Small intestine (tissue), 7 donors: ENCODE data around the gene C12orf75. TPM values are rescaled to one million over a fixed set of nuclear protein-coding genes. Genes with fewer than 3 reads are reported as not detected.

Experiments
- DNase-seq, 2 donors: peaks; one replicate each; pipeline versions ENCODE4 v3.0.0 to v3.0.0-alpha.2; 2013
- FAIRE-seq: peaks from 2 replicates; lab custom pipeline; 2012; peaks lifted over from hg19 to GRCh38; lab: Jason Lieb, UNC
- H3K27ac ChIP-seq, 3 donors: one replicate each; pipeline ENCODE4 v1.5.1; 2013; ENCODE audit warnings: low read length in 2 of 3, mild to moderate bottlenecking in 2 of 3, control low read depth in 1 of 3, inconsistent platforms in 1 of 3, low read depth in 1 of 3, moderate library complexity in 1 of 3
- H3K27me3 ChIP-seq, 3 donors: one replicate each; pipeline ENCODE4 v1.6.1; 2013; ENCODE audit warnings: low read length in 3 of 3, inconsistent platforms in 1 of 3; ENCODE audit not compliant: control insufficient read depth in 3 of 3, insufficient read depth in 3 of 3
- H3K36me3 ChIP-seq, 3 donors: one replicate each; pipeline ENCODE4 v1.6.1; 2013; ENCODE audit warnings: low read length in 3 of 3, inconsistent platforms in 1 of 3, low read depth in 1 of 3, mild to moderate bottlenecking in 1 of 3, moderate library complexity in 1 of 3; ENCODE audit not compliant: control insufficient read depth in 3 of 3, insufficient read depth in 2 of 3
- H3K4me1 ChIP-seq, 3 donors: one replicate each; pipeline ENCODE4 v1.6.1; 2013; ENCODE audit warnings: low read length in 2 of 3, inconsistent platforms in 1 of 3, low read depth in 1 of 3, mild to moderate bottlenecking in 1 of 3, moderate library complexity in 1 of 3; ENCODE audit not compliant: control insufficient read depth in 3 of 3, insufficient read depth in 2 of 3
- H3K4me3 ChIP-seq, 3 donors: one replicate each; pipeline ENCODE4 v1.5.1; 2013; ENCODE audit warnings: low read length in 3 of 3, control low read depth in 1 of 3, inconsistent platforms in 1 of 3, low read depth in 1 of 3, mild to moderate bottlenecking in 1 of 3, moderate library complexity in 1 of 3
- H3K9me3 ChIP-seq, 2 donors: one replicate each; pipeline ENCODE4 v1.6.1; 2013; ENCODE audit warnings: low read depth in 1 of 2, low read length in 1 of 2; ENCODE audit not compliant: control insufficient read depth in 2 of 2, insufficient read depth in 1 of 2
- WGBS, 3 donors: extraction: QIAGEN DNeasy Blood & Tissue Kit; methylation state at CpG; one replicate each; pipeline ENCODE4 v1.1.7; 2013; 5-methylcytosine and 5-hydroxymethylcytosine counted together
- polyA plus RNA-seq, 4 donors: library from polyadenylated mRNA; stranded (reverse) in 3 of 4; unstranded in 1 of 4; fragments of 200-250 nt in 3 of 4; fragments of 120-200 nt in 1 of 4; gene quantifications; one replicate each; pipeline versions ENCODE4 v1.2.1 to v1.2.3, GENCODE V29; 2013
- donor health status: healthy with polysubstance abuse.
- donor health status: control.
- donor health status: control.
- donor health status: Bipolar disorder and iron deficiency.
- donor health status: healthy.

C12orf75 gene
- polyA plus RNA-seq, 4 donors: 14.2 to 44.7 (median 36.0) TPM

DNA sequence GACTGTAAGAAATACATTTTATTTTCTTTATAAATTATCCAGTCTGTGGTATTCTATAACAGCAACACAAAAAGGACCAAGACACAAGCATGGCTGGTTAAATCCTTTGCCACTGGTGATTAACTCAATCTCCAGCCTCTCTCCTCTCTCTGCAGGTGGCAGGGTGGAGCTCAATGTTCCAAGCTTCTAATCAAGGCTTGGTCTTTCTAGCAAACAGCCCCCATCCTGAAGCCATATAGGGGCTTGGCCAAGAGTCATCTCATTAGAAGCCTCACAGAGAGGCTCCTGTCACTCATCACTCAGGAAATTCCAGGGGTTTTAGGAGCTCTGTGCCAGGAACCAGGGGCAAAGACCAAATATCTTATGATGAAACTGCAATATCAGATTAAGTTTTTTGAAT is 12.0 kb downstream of the C12orf75 start:
- Histone ChIP-seq H3K36me3 (peaks cover 0 to 7% (median 0%) of the 10 kb centered on the region in 3 donors), H3K4me3 (no peak overlapping the region), H3K4me1 (no peaks in the 10 kb centered on the region), H3K27me3 (no peaks in the 10 kb centered on the region), H3K9me3 (peaks cover 0 to 11% of the 10 kb centered on the region in 2 donors), H3K27ac (no peak overlapping the region)
- no peak for FAIRE-seq
- DNase-seq: no peak

DNA sequence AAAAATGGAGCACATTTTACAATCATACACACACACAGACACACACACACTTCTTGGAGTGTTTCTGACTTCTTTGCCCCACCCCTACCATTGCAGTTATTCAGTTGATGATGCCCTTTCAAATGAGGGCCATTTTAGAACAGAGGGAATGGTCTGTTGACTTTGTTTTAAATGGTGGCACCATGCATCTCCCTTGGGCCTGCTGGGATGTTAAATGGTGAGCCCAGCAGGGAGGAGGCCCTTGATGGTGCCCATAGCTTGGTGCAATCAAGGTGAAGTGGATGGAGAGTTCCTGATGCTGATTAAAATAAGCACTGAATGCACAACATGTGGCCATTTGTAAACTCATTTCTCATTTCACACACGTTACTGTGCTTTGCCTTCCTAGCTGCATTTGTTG is 13.3 kb downstream of the C12orf75 start:
- H3K27me3 ChIP-seq: no peaks in the 10 kb centered on the region

DNA sequence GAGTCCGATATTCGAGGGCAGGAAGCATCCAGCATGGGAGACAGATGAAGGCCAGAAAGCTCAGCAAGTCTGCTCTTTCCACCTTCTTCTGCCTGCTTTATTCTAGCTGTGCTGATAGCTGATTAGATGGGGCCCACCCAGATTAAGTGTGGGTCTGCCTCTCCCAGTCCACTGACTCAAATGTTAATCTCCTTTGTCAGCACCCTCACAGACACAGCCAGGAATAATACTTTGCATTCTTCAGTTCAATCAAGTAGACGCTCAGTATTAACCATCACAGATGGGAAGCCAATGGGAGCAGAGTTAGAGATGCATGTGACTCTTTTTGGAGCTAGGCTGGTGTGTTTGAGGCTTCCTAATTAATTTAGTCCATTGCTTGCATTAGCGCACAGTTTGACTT is 17.0 kb downstream of the C12orf75 start:
- 84 to 97% (median 96%) methylated on average over 4 of the region's 4 CpGs for WGBS, 3 donors

More for the DNA sequence above, 13.3 kb downstream of the C12orf75 start:
- H3K4me1 ChIP-seq: no peaks in the 10 kb centered on the region
- peaks cover 0 to 11% of the 10 kb centered on the region in 2 donors for H3K9me3 ChIP-seq
- no peak for DNase-seq
- peaks cover 0 to 3% (median 0%) of the 10 kb centered on the region in 3 donors for H3K36me3 ChIP-seq
- no peak for FAIRE-seq
- H3K4me3 ChIP-seq: no peak overlapping the region
- H3K27ac ChIP-seq: no peak overlapping the region
- WGBS, 3 donors: 92 to 100% (median 94%) methylated on average over 1 of the region's 1 CpG

DNA sequence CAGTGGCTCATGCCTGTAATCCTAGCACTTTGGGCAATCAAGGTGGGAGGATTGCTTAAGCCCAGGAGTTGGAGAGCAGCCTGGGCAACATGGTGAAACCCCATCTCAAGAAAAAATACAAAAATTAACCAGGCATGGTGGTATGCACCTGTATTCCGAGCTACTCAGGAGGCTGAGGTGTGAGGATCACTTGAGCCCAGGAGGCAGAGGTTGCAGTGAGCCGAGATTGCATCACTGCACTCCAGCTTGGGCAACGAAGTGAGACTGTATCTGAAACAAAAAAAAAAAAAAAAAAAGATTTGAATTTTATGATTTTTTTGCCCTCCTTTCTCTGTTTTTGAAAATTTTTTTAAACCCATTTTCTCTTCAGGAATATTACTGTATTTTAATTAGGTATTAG is 17.7 kb downstream of the C12orf75 start:
- Histone ChIP-seq H3K4me3 (no peak overlapping the region), H3K27ac (no peak overlapping the region), H3K36me3 (peaks cover 0 to 5% (median 0%) of the 10 kb centered on the region in 3 donors), H3K27me3 (no peaks in the 10 kb centered on the region), H3K4me1 (peaks cover 0 to 2% (median 0%) of the 10 kb centered on the region in 3 donors), H3K9me3 (no peaks in the 10 kb centered on the region)
- FAIRE-seq: no peak
- DNase-seq: no peak
- 94 to 98% (median 95%) methylated on average over 3 of the region's 3 CpGs for WGBS, 3 donors

More for the DNA sequence above, 17.0 kb downstream of the C12orf75 start:
- FAIRE-seq (no peak), DNase-seq (no peak)
- Histone ChIP-seq H3K4me1 (no peaks in the 10 kb centered on the region), H3K27me3 (no peaks in the 10 kb centered on the region), H3K27ac (no peak overlapping the region), H3K4me3 (no peak overlapping the region), H3K36me3 (peaks cover 0 to 5% (median 0%) of the 10 kb centered on the region in 3 donors), H3K9me3 (no peaks in the 10 kb centered on the region)

DNA sequence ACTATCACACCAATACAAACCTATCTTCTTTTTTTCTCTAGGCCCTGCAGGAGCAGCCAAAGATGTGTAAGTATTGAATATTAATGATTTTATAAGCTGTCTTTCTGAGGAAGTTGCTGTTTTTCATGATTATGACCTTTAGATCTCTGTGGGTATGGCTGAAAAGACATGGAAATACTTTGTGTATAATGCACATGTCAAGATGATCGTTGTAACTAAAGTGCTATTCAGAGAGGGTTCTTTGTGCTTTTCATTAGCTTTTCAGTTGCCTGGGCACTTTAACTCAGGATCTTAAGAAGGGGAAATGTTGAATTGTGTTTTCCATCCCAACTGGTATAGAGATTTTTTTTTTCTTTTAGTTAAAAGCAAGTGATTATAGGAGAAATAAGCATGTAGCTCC is 18.1 kb downstream of the C12orf75 start:
- 74 to 83% (median 77%) methylated on average over 1 of the region's 1 CpG for WGBS, 3 donors
- H3K4me3 ChIP-seq: no peak overlapping the region
- peaks cover 0 to 5% (median 0%) of the 10 kb centered on the region in 3 donors for H3K36me3 ChIP-seq
- peaks cover 0 to 2% (median 0%) of the 10 kb centered on the region in 3 donors for H3K4me1 ChIP-seq
- no peak overlapping the region for H3K27ac ChIP-seq
- FAIRE-seq: no peak
- no peak for DNase-seq
- no peaks in the 10 kb centered on the region for H3K27me3 ChIP-seq
- H3K9me3 ChIP-seq: no peaks in the 10 kb centered on the region

DNA sequence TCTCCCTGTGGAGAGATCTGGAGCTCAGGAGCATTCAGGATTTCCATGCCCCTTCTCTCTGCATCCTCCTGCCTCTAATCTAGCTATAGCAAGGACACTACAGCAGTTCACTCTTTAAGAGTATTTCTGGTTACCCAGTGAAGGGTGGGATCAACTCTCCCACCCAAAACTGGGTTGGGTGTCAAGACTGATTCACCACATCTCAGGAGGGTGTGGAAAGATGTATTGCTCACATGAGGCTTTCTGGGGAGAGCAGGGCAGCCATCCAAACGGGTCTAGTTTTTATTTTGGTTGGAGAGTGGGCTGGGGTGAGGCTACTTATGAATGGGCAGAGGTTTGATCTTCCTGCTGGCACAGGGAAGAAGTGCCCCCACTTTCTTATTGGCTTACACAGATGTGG is 18.6 kb downstream of the C12orf75 start:
- Histone ChIP-seq H3K27me3 (no peaks in the 10 kb centered on the region), H3K4me1 (peaks cover 0 to 2% (median 0%) of the 10 kb centered on the region in 3 donors), H3K27ac (no peak overlapping the region), H3K4me3 (no peak overlapping the region), H3K9me3 (no peaks in the 10 kb centered on the region), H3K36me3 (peaks cover 0 to 5% (median 0%) of the 10 kb centered on the region in 3 donors)
- FAIRE-seq: no peak
- no peak for DNase-seq
- WGBS, 3 donors: 55 to 73% (median 56%) methylated on average over 1 of the region's 1 CpG

DNA sequence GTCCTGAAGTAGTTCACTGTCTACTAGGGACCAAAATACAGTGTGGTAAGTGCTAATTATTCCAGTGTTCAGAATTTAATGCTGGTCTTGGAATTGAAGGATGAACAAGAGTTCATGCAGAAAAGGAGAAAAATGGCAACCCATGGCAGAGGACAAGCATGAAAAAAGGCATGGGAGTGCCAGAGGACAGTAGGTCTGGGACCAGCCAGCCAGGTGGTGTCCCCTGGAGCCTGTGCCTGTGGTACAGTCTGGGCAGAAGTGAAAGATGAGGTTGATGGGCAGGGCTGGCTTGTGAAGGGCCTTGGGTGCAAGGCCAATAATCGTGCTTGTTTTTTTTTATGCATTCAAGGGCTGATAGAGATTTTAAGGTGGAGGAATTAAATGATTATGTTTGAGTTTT is 21.0 kb downstream of the C12orf75 start:
- Histone ChIP-seq H3K27me3 (no peaks in the 10 kb centered on the region), H3K27ac (no peak overlapping the region), H3K4me1 (peaks cover 0 to 2% (median 0%) of the 10 kb centered on the region in 3 donors), H3K9me3 (no peaks in the 10 kb centered on the region), H3K4me3 (no peak overlapping the region), H3K36me3 (peaks cover 0 to 3% (median 0%) of the 10 kb centered on the region in 3 donors)
- DNase-seq: no peak
- 53 to 81% (median 79%) methylated on average over 1 of the region's 1 CpG for WGBS, 3 donors
- FAIRE-seq: no peak

DNA sequence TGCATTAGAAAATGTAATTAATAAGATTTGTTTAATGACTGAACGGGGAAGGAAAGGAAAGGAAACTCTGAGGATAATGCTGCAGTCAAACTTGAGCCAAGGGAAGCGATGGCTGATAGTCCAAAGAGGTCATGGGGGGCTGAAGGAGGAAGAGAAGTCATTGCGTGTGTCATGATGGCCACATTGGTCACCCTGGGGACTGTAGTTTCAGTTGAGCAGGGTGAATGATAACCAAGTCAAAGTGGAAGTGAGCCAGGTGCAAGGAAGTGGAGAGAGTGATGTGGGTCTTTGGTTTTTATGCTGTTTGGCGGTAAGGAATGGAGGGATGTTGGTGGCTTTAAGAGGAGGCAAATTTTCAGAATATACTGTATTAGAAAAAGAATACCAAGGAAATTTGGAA is 21.6 kb downstream of the C12orf75 start:
- 81 to 93% (median 88%) methylated on average over 4 of the region's 4 CpGs for WGBS, 3 donors

More for the DNA sequence above, 21.6 kb downstream of the C12orf75 start:
- H3K36me3 ChIP-seq: peaks cover 0 to 3% (median 0%) of the 10 kb centered on the region in 3 donors
- no peak for FAIRE-seq
- H3K9me3 ChIP-seq: no peaks in the 10 kb centered on the region
- DNase-seq: no peak
- no peaks in the 10 kb centered on the region for H3K27me3 ChIP-seq
- no peak overlapping the region for H3K27ac ChIP-seq
- H3K4me3 ChIP-seq: no peak overlapping the region
- peaks cover 0 to 2% (median 0%) of the 10 kb centered on the region in 3 donors for H3K4me1 ChIP-seq
